HFFc6 (cell line): ENCODE results near the gene SH2D3C. TPM values are rescaled to one million over a fixed set of nuclear protein-coding genes. Genes with fewer than 3 reads are reported as not detected.
A peak's percentile ranks its signal among the peaks of the same experiment; 100 is the strongest.

ENCODE experiments used
- DNase-seq: peaks from one replicate; pipeline ENCODE4 v3.0.0-alpha.2; 2018
- H3K27ac Mint-ChIP-seq: 2 replicates; pipeline ENCODE4 v1.8.0; 2020; ENCODE audit warnings: mild to moderate bottlenecking, mixed read lengths
- H3K27me3 Mint-ChIP-seq: 2 replicates; pipeline ENCODE4 v1.8.0; 2021; ENCODE audit warnings: mild to moderate bottlenecking, moderate library complexity, mixed read lengths; ENCODE audit not compliant: insufficient read depth
- H3K36me3 Mint-ChIP-seq: 2 replicates; pipeline ENCODE4 v1.8.0; 2021; ENCODE audit warnings: low read depth, mixed read lengths
- H3K4me1 Mint-ChIP-seq: 2 replicates; pipeline ENCODE4 v1.8.0; 2020; ENCODE audit warnings: low read depth, mixed read lengths
- H3K4me3 Mint-ChIP-seq: 2 replicates; pipeline ENCODE4 v1.8.0; 2020; ENCODE audit warnings: mild to moderate bottlenecking, moderate library complexity, mixed read lengths
- H3K9me3 Mint-ChIP-seq: 2 replicates; pipeline ENCODE4 v1.8.0; 2020; ENCODE audit warnings: mild to moderate bottlenecking, mixed read lengths
- CTCF ChIP-seq: fragments of 200-600 bp; sonication (generic); IDR thresholded peaks from 2 replicates; pipeline ENCODE4 v1.5.0; 2021; ENCODE audit warnings: antibody characterized with exemption, mild to moderate bottlenecking
- total RNA-seq, 6 experiments: library from RNA; stranded (reverse); fragmentation: NEBNext Ultra II Directional; extraction: Animal tissue kit (Norgen Biotek cat#: 25700); gene quantifications; 2 replicates in 1 of 6; 3 replicates in 5 of 6; pipeline ENCODE4 v1.2.3, GENCODE V29; 2021

SH2D3C gene
- total RNA-seq, 6 experiments from 2014 or later: not detected

- Mint-ChIP-seq H3K36me3 (no peaks in the 10 kb centered on the region), H3K4me1 (peaks cover 16% of the 10 kb centered on the region), H3K4me3 (peak within 1 kb of the TSS; percentile 98), H3K27ac (peak within 1 kb of the TSS; percentile 97), H3K27me3 (peaks cover 3% of the 10 kb centered on the region; the same call in 1 of the 2 replicates), H3K9me3 (no peaks in the 10 kb centered on the region)
- peak; percentile 94 for DNase-seq
- TF ChIP-seq CTCF: no peak
Observed at GRCh38 chr9:127715470-127716337, 62.8 kb downstream of the SH2D3C start, which contains the start of the genes PTRH1 and TTC16. Gene PTRH1 (minus strand): TSS chr9:127715663. CDS start chr9:127715639, 24 bp downstream. Gene TTC16 (plus strand): TSS chr9:127716079. CDS start chr9:127716146, 67 bp downstream.

- peaks cover 11% of the 10 kb centered on the region for H3K4me1 Mint-ChIP-seq
- peak overlapping the region; percentile 98 for H3K4me3 Mint-ChIP-seq
- no peak for TF ChIP-seq CTCF
- H3K36me3 Mint-ChIP-seq: no peaks in the 10 kb centered on the region
- peaks cover 5% of the 10 kb centered on the region; the same call in 1 of the 2 replicates for H3K27me3 Mint-ChIP-seq
- peak overlapping the region; percentile 97 for H3K27ac Mint-ChIP-seq
- no peaks in the 10 kb centered on the region for H3K9me3 Mint-ChIP-seq
- no peak for DNase-seq
Observed at GRCh38 chr9:127714951-127715469, 63.5 kb downstream of the SH2D3C start.

- no peak for DNase-seq
- Mint-ChIP-seq H3K27me3 (peaks cover 5% of the 10 kb centered on the region; the same call in 1 of the 2 replicates), H3K9me3 (no peaks in the 10 kb centered on the region), H3K4me1 (peaks cover 11% of the 10 kb centered on the region), H3K36me3 (peaks cover under 1% of the 10 kb centered on the region; the same call in 1 of the 2 replicates), H3K27ac (peak overlapping the region; percentile 64), H3K4me3 (peak overlapping the region; percentile 89)
- no peak for TF ChIP-seq CTCF
Observed at GRCh38 chr9:127714020-127714750, 64.3 kb downstream of the SH2D3C start.

- Mint-ChIP-seq H3K9me3 (peaks cover 4% of the 10 kb centered on the region; the same call in 1 of the 2 replicates), H3K4me3 (no peak overlapping the region), H3K36me3 (peaks cover 9% of the 10 kb centered on the region; the same call in 1 of the 2 replicates), H3K27me3 (peaks cover 5% of the 10 kb centered on the region; the same call in 1 of the 2 replicates), H3K27ac (no peak overlapping the region), H3K4me1 (peaks cover 11% of the 10 kb centered on the region)
- no peak for DNase-seq
- TF ChIP-seq CTCF: no peak
Observed at GRCh38 chr9:127712867-127713266, 65.6 kb downstream of the SH2D3C start.

- no peak for DNase-seq
- H3K27me3 Mint-ChIP-seq: peaks cover 5% of the 10 kb centered on the region; the same call in 1 of the 2 replicates
- peaks cover 9% of the 10 kb centered on the region; the same call in 1 of the 2 replicates for H3K36me3 Mint-ChIP-seq
- H3K27ac Mint-ChIP-seq: no peak overlapping the region
- H3K9me3 Mint-ChIP-seq: peaks cover 4% of the 10 kb centered on the region; the same call in 1 of the 2 replicates
- no peak overlapping the region for H3K4me3 Mint-ChIP-seq
- no peak for TF ChIP-seq CTCF
- H3K4me1 Mint-ChIP-seq: peaks cover 11% of the 10 kb centered on the region
Observed at GRCh38 chr9:127712371-127712770, 66.1 kb downstream of the SH2D3C start.
